ENCODE measurements around the gene PTPRN2.

The PTPRN2 gene

GRCh38 chr7:158073845-158074840 lies 513.5 kb downstream of the PTPRN2 start:
- no peak for DNase-seq (ENCODE audit: low read depth in 2 of 2)

- DNase-seq (ENCODE audit: low read depth in 2 of 2), result no peak
Observed at GRCh38 chr7:158072991-158073730, 514.5 kb downstream of the PTPRN2 start.

GRCh38 chr7:158070222-158070920 lies 517.3 kb downstream of the PTPRN2 start:
- no peak for DNase-seq (ENCODE audit: low read depth in 2 of 2)

GRCh38 chr7:158068853-158069252 lies 518.8 kb downstream of the PTPRN2 start:
- DNase-seq (ENCODE audit: low read depth in 2 of 2), result no peak

- no peak for DNase-seq (ENCODE audit: low read depth in 2 of 2)
Observed at GRCh38 chr7:158067931-158068482, 519.6 kb downstream of the PTPRN2 start.

DNA sequence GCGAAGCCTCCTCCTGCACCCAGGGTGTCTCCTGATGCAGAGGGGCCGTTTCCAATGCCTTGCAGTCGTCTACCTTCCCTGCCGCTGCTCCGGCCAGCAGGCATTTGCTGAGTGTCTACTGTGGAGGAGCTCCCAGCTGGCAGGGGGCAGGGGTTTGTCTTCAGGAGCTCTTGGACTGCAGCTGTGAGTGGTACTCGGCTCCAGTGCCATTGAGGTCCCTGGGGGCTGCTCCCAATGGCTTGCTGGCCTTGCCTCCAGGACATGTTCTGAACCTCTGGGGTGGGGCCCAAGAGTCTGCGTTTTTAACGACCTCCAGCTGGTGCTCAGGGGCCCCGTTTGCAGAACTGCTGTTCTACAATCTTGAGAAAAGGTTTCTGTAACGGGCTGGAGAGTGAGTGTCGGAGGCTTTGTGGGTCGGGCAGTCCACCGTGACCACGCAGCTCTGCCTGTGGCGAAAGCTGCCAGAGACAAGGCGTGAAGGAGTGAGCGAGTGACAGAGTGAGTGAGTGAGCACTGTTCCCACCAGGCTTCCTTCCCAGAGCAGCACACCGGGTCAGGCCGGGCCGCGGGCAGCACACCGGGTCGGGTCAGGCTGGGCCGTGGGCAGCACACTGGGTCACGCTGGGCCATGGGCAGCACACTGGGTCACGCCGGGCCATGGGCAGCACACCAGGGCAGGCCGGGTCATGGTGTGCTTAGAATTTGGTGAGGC lies 520.2 kb downstream of the PTPRN2 start:
- no peak for DNase-seq (ENCODE audit: low read depth in 2 of 2)

DNA sequence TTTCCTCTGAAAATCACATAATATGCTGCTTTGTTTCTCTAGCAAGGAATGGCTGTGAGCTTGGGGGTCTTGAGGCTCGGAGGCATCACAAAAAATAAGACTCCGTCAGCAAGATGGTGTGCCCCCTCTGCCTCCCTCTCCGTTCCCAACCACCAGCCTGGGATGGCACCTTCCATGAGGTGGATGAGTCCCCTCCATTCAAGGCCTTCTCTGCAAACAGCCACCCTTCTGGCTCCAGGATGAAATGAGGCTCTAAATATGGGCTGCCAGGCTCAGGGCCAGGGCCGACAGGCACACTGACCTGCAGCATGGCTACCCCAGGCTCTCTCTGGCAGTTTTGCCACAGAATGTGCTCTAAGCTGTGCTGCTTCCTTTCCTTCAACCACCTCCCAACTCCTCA lies 521.5 kb downstream of the PTPRN2 start:
- DNase-seq (ENCODE audit: low read depth in 2 of 2), result no peak

GRCh38 chr7:158065340-158065739 lies 522.3 kb downstream of the PTPRN2 start:
- DNase-seq (ENCODE audit: low read depth in 2 of 2), result no peak

DNA sequence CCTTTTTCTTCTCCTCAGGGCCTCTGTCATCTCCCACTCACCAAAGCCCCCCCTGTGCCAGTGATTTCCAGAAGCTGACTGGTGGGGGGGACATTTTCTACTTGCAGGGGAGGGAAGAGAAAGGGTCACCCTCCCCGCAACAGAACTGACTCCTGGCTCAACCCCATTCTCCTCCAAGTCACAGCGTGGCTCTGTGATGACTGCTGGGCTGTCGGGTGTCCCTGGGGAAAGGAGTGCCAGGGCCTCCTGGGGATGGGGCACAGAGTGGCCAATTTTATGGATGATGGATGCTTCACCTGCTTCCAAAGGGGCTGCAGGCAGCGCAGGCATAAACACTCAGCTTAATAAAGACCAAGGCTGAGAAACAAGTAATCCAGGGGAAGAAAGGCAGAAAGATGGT lies 523.0 kb downstream of the PTPRN2 start:
- no peak for DNase-seq (ENCODE audit: low read depth in 2 of 2)

DNA sequence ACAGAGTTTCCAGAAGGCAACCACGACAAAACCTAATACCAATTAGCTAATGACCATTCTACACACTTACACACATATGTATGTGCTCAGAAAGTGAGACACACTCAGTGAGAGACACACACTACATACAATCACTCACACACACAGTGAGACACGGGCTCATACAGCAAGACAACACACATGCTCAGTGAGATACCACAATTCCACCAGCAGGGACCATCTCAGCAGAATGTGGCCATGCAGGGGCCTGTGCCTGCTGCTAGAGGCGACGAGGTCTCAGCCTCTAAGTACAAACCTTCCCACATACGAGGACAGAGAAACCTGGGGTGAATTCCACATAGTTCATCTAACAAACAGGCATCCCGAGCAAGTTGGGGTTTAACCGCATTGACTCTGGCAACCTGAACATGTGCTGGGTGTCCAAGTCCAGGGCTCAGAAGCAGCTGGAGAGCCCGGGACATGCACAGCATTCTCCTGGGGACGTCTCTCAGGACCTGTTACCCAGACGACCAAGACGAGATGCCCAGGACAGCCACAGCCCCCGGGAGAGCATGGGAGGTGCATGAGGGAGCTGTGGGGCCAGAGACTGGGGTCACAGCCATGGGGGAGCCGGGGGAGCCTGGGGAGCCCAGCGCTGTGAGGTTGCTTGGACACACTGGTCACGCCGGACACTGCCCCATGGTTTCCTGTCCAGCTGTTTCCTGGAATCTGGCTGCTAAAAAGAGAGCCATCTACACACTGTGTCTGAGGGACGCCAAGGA lies 523.6 kb downstream of the PTPRN2 start:
- DNase-seq (ENCODE audit: low read depth in 2 of 2), result no peak

DNA sequence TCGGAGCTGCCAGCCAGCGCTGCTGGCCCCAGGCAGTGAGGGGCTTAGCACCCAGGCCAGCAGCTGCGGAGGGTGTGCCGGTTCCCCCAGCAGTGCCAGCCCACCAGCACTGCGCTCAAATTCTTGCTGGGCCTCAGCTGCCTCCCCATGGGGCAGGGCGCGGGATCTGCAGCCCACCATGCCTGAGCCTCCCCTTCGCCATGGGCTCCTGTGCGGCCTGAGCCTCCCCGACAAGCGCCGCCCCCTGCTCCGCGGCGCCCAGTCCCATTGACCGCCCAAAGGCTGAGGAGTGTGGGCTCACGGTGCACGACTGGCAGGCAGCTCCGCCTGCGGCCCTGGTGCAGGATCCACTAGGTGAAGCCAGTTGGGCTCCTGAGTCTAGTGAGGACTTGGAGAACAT lies 525.0 kb downstream of the PTPRN2 start:
- no peak for DNase-seq (ENCODE audit: low read depth in 2 of 2)

DNA sequence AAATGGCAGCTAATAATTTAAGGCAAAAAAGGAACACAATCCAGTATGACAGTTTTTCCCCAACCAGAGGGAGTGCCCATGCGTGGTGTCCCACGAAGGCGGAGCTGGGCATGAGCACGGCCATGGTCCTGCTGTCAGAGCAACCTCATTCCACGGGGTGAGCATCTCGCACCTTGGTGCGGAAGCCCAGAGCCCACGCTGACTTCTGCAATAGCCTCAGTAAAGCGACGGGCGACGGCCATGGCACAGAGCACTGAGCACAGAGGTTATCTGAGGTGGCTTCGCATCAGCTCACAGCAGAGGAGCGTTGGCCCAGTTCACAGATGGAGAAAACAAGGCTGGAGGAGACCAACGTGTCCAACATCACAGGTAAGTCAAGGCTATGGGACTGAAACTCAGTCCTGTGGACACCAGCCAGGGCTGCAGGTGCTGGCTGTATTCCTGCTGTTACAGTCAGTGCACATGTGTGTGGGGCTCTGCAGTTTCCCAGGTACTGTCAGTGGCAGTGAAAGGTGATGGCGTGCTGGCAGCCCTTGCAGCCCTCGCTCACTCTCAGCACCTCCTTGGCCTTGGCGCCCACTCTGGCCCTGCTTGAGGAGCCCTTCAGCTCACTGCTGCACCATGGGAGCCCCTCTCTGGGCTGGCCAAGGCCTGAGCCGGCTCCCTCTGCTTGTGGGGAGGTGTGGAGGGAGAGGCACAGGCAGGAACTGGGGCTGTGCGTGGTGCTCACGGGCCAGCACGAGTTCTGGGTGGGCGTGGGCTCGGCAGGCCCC lies 525.6 kb downstream of the PTPRN2 start:
- no peak for DNase-seq (ENCODE audit: low read depth in 2 of 2)

DNA sequence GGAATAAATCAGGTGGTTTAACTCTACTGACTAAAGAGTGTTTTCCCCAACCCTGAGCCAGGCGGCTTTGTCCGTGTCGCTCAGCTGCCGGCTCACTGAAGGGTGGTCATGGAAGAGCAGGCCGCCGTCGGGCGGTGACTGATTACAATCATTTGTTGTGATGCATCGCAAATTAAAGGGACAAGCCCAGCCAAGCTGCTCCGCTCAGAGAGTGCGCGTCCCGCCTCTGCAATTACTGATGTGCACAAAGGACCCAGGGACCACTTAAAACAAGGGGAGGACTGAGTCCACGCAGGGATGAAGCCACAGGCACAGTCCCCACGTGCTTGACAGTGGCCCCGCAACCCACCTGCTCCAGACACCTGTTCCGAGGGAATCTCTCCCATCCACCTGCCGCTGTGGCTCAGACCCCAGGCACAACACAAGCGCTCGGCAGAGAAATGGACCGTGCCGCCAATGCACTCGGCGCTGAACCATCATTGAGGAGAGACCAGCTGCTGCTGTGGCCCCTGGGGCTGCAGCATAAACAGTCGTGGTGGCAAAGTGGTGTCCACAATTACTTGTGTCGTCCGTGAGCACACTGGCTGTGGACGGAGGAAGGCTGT lies 526.5 kb downstream of the PTPRN2 start:
- DNase-seq (ENCODE audit: low read depth in 2 of 2), result no peak

DNA sequence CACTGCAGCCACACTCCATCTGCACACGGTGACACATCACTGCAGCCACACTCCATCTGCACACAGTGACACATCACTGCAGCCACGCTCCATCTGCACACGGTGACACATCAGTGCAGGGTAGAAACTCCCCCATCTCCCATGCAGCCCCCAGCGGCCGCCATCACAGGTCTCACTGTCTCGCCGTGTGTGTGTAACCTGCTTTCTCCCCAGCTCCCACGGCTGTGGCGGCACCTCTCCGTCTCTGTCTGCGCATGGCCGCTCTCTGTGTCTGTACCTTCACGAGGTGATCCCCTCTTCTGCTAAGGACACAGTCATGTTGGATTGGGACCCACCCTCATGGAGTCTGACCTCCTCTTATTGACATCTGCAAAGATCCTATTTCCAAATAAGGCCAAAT lies 527.4 kb downstream of the PTPRN2 start:
- DNase-seq (ENCODE audit: low read depth in 2 of 2), result no peak

GRCh38 chr7:158057446-158057845 lies 530.2 kb downstream of the PTPRN2 start:
- no peak for DNase-seq (ENCODE audit: low read depth in 2 of 2)

DNA sequence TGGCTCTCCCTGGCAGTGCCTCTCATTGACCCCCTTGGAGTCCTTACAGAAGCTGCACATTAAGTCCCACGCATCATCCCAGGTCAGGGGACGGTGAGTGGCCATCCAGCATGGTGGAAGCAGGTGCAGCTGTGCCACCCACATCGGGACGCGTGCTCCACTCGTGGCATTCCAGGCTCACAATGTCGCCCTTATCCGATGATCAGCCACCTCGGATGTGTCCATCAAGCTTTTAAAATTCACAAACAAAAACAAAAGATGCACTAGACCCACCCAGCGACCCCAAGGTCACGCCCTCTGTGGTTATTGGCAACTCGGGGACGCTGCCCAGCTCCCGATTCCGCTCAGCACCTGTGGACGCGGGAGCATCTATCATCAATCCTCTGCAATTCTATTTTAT lies 530.9 kb downstream of the PTPRN2 start:
- DNase-seq (ENCODE audit: low read depth in 2 of 2), result no peak

GRCh38 chr7:158055726-158056510 lies 531.7 kb downstream of the PTPRN2 start:
- DNase-seq (ENCODE audit: low read depth in 2 of 2), result no peak

DNA sequence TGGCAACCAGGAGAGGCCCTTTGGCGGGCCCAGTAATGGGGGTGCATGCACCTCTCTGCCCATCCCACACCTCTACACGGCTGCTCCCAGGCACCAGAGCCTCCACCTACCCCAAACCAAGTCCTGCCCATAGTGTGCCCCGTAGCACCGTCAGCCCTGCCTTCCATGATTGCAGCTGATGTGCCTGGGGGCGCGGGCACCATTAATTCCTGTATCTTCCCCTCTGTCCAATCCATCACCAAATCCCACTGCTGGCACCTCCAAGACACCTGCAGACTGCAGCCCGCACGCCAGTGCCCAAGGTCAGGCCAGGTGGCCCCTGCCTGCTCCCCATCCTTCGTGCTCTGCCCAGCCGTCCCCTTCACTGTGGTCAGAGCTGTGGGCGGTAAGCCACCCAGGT lies 533.0 kb downstream of the PTPRN2 start:
- no peak for DNase-seq (ENCODE audit: low read depth in 2 of 2)

GRCh38 chr7:158054081-158054480 lies 533.5 kb downstream of the PTPRN2 start:
- DNase-seq (ENCODE audit: low read depth in 2 of 2), result no peak

All from stimulated activated CD8-positive, alpha-beta memory T cell treated with anti-CD3 and anti-CD28 coated beads, Interleukin-7, amount 100 ng/mL, for 1 hour (primary cell).